ENCODE results near the gene ZFP36L1. TPM values are rescaled to one million over a fixed set of nuclear protein-coding genes. Genes with fewer than 3 reads are reported as not detected.

Gene ZFP36L1
- total RNA-seq, 1 experiment from 2014 or later = 304 TPM

DNA sequence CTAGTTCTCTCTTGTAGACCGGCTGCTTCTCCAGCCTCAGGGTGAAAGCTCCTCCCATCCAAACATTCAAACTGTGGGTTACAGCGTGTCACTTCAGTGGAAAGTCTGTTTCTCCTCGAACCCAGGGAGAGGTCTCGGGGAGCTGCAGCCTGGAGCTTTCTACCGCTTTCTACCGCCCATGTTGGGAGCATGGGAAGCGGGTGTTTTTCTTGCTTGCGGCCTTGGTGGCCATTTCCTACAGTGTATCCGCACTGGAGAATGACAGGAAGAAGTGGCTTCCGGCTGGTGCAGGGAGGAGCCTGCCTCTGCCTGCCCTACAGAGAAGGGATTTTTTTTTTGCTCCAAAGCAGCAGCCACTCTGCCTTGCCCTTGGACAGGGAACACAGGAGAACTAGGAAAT, 21.2 kb downstream of the ZFP36L1 start:
- no peak overlapping the region for H2AFZ ChIP-seq (ENCODE audit: low read depth, low read length, poor library complexity, severe bottlenecking)
- no peaks in the 10 kb centered on the region for H3K9me2 ChIP-seq (ENCODE audit: insufficient read depth)
- ChIA-PET RAD21 (ENCODE audit: low non-redundant PET in 1 of 2, low total read pairs in 2 of 2, uncharacterized antibody in 2 of 2, unreplicated experiment in 2 of 2) (no interaction called here), CTCF (no interaction called here), POLR2A (no interaction called here)
- no peak for ATAC-seq
- no peak overlapping the region for H3K4me3 ChIP-seq (replicated peaks in 1 of 2; ENCODE audit: low read depth in 1 of 2, low read length in 2 of 2)
- BruUV-seq (replicated peaks) = no TSS peak
- no peak for TF ChIP-seq EZH2 (IDR thresholded peaks at IDR 0.05)
- TF ChIP-seq RAD21 (IDR thresholded peaks at IDR 0.05; ENCODE audit: low read depth) = no peak
- no peak for TF ChIP-seq EGR1 (IDR thresholded peaks at IDR 0.05; ENCODE audit: low read depth)
- TF ChIP-seq TCF7L2 (IDR thresholded peaks at IDR 0.05; ENCODE audit: borderline replicate concordance, extremely low read depth, insufficient read depth, insufficient read length) = no peak
- H3K27ac ChIP-seq (ENCODE audit: low read depth, low read length) = no peak overlapping the region
- H3K4me1 ChIP-seq (ENCODE audit: control insufficient read depth in 1 of 2, insufficient read depth in 2 of 2, low read length in 2 of 2) = peaks cover 0 to 4% of the 10 kb centered on the region in 2 experiments; a peak in 1 of 4 replicates
- intact Hi-C loops (cut with micrococcal nuclease) = no loop called here
- H3K27me3 ChIP-seq (ENCODE audit: insufficient read depth, low read length) = no peaks in the 10 kb centered on the region
- no peaks in the 10 kb centered on the region for H4K20me1 ChIP-seq (ENCODE audit: insufficient read depth)
- H3K9me3 ChIP-seq (ENCODE audit: control insufficient read depth in 1 of 2, insufficient read depth in 1 of 2, low read depth in 1 of 2, low read length in 2 of 2) = 0 out of 4 replicates have a peak, but pooled peaks cover 0 to 5% of the 10 kb centered on the region in 2 experiments
- DNase-seq (ENCODE audit: low read depth, low spot score) = no peak
- H3K79me2 ChIP-seq (ENCODE audit: insufficient read depth, low read length) = no peaks in the 10 kb centered on the region
- no peaks in the 10 kb centered on the region for H3K36me3 ChIP-seq (ENCODE audit: control insufficient read depth in 1 of 2, insufficient read depth in 2 of 2, low read length in 2 of 2)
- H3K9ac ChIP-seq (ENCODE audit: low read length) = no peak overlapping the region
- no peak overlapping the region for H3K4me2 ChIP-seq (ENCODE audit: low read length)

DNA sequence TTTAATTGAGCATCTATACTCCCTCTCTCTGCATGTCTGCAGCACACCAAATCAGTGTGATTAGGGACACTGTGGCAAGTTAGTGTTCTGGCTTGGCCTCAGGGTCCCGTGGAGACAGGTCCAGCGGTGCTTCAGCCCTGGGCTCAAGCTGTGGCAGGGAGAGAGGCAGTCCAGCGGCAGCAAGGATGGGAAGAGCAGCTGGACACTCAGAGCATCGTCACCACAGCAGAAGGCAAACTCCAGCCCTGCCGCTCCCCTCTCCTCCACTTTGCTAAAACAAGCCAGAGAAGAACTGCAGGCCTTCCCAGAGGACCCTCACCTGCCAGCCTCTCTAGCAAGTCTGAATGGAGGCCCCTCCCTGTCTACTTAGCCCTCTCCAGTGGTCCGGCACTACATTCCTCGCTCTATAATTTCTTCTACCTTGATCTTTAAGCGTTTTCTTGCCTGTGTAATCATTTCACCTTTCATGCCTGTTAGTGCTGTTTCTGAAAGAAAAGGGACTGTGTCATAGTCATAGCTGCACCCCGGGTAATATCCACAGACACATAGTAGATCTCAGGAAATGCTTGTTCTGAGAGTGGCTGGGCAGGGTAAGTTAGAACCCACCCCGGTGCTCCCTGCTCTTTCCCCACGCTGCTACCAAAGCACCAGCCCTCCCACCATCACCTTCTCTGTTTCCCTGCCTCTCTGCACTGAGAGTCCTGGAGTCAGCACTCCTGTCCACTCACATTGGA, 22.1 kb downstream of the ZFP36L1 start:
- no peak overlapping the region for H3K4me2 ChIP-seq (ENCODE audit: low read length)
- H3K36me3 ChIP-seq (ENCODE audit: control insufficient read depth in 1 of 2, insufficient read depth in 2 of 2, low read length in 2 of 2) = no peaks in the 10 kb centered on the region
- POLR2A ChIA-PET = no interaction called here
- TF ChIP-seq YY1 (IDR thresholded peaks at IDR 0.05; ENCODE audit: extremely low read depth, insufficient replicate concordance, low read depth, low read length) (no peak), ZFX (IDR thresholded peaks at IDR 0.05) (no peak), CBX3 (IDR thresholded peaks at IDR 0.05; ENCODE audit: low read depth) (no peak), ELF1 (IDR thresholded peaks at IDR 0.05; ENCODE audit: borderline replicate concordance, low read depth) (no peak), FOSL1 (IDR thresholded peaks at IDR 0.05; ENCODE audit: low read depth) (no peak), SRF (IDR thresholded peaks at IDR 0.05; ENCODE audit: low read depth) (no peak), EZH2phosphoT487 (IDR thresholded peaks at IDR 0.05; ENCODE audit: borderline replicate concordance) (no peak), POLR2A (IDR thresholded peaks at IDR 0.05; ENCODE audit: borderline replicate concordance, extremely low read depth, insufficient read depth, insufficient read length) (no peak), JUND (IDR thresholded peaks at IDR 0.05) (no peak), EZH2 (IDR thresholded peaks at IDR 0.05) (no peak), SP1 (IDR thresholded peaks at IDR 0.05; ENCODE audit: low read depth) (no peak), RAD21 (IDR thresholded peaks at IDR 0.05; ENCODE audit: low read depth) (no peak), CEBPB (IDR thresholded peaks at IDR 0.05; ENCODE audit: low read depth) (no peak), ZNF274 (IDR thresholded peaks at IDR 0.05; ENCODE audit: low read depth, low read length) (no peak), TCF7L2 (IDR thresholded peaks at IDR 0.05; ENCODE audit: borderline replicate concordance, extremely low read depth, insufficient read depth, insufficient read length) (no peak)
- TF ChIP-seq, protein P1, sequence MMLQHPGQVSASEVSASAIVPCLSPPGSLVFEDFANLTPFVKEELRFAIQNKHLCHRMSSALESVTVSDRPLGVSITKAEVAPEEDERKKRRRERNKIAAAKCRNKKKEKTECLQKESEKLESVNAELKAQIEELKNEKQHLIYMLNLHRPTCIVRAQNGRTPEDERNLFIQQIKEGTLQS (IDR thresholded peaks at IDR 0.05) = no peak
- TF ChIP-seq, protein P2, sequence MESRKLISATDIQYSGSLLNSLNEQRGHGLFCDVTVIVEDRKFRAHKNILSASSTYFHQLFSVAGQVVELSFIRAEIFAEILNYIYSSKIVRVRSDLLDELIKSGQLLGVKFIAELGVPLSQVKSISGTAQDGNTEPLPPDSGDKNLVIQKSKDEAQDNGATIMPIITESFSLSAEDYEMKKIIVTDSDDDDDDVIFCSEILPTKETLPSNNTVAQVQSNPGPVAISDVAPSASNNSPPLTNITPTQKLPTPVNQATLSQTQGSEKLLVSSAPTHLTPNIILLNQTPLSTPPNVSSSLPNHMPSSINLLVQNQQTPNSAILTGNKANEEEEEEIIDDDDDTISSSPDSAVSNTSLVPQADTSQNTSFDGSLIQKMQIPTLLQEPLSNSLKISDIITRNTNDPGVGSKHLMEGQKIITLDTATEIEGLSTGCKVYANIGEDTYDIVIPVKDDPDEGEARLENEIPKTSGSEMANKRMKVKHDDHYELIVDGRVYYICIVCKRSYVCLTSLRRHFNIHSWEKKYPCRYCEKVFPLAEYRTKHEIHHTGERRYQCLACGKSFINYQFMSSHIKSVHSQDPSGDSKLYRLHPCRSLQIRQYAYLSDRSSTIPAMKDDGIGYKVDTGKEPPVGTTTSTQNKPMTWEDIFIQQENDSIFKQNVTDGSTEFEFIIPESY (IDR thresholded peaks at IDR 0.05; ENCODE audit: extremely low read depth, insufficient replicate concordance, low read length) = no peak
- no peak overlapping the region for H2AFZ ChIP-seq (ENCODE audit: low read depth, low read length, poor library complexity, severe bottlenecking)
- no TSS peak for BruUV-seq (replicated peaks)
- no peaks in the 10 kb centered on the region for H3K27me3 ChIP-seq (ENCODE audit: insufficient read depth, low read length)
- H3K4me1 ChIP-seq (ENCODE audit: control insufficient read depth in 1 of 2, insufficient read depth in 2 of 2, low read length in 2 of 2) = peaks cover 0 to 2% of the 10 kb centered on the region in 2 experiments; a peak in 1 of 4 replicates
- CTCF ChIA-PET = no interaction called here
- no peak overlapping the region for H3K4me3 ChIP-seq (replicated peaks in 1 of 2; ENCODE audit: low read depth in 1 of 2, low read length in 2 of 2)
- DNase-seq (ENCODE audit: low read depth, low spot score) (no peak), ATAC-seq (no peak)
- no peaks in the 10 kb centered on the region for H4K20me1 ChIP-seq (ENCODE audit: insufficient read depth)
- no peaks in the 10 kb centered on the region for H3K79me2 ChIP-seq (ENCODE audit: insufficient read depth, low read length)
- no peak overlapping the region for H3K27ac ChIP-seq (ENCODE audit: low read depth, low read length)
- intact Hi-C loops (cut with micrococcal nuclease) = no loop called here
- no peaks in the 10 kb centered on the region for H3K9me2 ChIP-seq (ENCODE audit: insufficient read depth)
- RAD21 ChIA-PET (ENCODE audit: low non-redundant PET in 1 of 2, low total read pairs in 2 of 2, uncharacterized antibody in 2 of 2, unreplicated experiment in 2 of 2) = no interaction called here
- H3K9me3 ChIP-seq (ENCODE audit: control insufficient read depth in 1 of 2, insufficient read depth in 1 of 2, low read depth in 1 of 2, low read length in 2 of 2) = 0 out of 4 replicates have a peak, but pooled peaks cover 0 to 5% of the 10 kb centered on the region in 2 experiments
- H3K9ac ChIP-seq (ENCODE audit: low read length) = no peak overlapping the region
